C4-2B (cell line): Measurements from ENCODE around the gene EXD1.

Experiments used
- ZFX ChIP-seq: fragments of 450-650 bp; IDR thresholded peaks from 2 replicates; pipeline ENCODE4 v1.6.1; 2017
- TF ChIP-seq, protein P1 (sequence below): fragments of 450-650 bp; conservative IDR thresholded peaks from 2 replicates; pipeline ENCODE4 v1.5.1; 2017; ENCODE audit warnings: mild to moderate bottlenecking

DNA sequence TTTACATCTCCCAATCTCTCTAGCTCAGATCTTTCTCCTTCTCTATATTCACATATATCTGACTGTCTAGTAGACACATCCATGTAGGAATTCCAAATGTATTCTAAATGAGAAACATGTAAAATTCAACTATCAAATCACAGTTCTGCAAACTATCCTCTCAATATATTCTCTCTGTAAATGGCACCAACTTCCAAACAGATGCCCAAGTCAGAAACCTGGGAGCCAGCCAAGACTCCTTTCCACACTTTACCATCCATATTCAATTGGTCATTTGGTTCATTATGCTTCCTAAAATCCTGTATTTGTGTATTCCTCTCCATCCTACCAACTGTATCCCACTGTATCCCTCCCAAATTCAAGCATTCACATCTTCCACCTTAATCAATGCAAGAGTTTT lies 61.5 kb downstream of the EXD1 start:
- TF ChIP-seq, protein P1, sequence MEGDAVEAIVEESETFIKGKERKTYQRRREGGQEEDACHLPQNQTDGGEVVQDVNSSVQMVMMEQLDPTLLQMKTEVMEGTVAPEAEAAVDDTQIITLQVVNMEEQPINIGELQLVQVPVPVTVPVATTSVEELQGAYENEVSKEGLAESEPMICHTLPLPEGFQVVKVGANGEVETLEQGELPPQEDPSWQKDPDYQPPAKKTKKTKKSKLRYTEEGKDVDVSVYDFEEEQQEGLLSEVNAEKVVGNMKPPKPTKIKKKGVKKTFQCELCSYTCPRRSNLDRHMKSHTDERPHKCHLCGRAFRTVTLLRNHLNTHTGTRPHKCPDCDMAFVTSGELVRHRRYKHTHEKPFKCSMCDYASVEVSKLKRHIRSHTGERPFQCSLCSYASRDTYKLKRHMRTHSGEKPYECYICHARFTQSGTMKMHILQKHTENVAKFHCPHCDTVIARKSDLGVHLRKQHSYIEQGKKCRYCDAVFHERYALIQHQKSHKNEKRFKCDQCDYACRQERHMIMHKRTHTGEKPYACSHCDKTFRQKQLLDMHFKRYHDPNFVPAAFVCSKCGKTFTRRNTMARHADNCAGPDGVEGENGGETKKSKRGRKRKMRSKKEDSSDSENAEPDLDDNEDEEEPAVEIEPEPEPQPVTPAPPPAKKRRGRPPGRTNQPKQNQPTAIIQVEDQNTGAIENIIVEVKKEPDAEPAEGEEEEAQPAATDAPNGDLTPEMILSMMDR, result no peak
- TF ChIP-seq ZFX, result no peak
